Ascending aorta (tissue), 2 donors: Measurements from ENCODE around the gene HELT. TPM values are rescaled to one million over a fixed set of nuclear protein-coding genes. Genes with fewer than 3 reads are reported as not detected.
A peak's percentile ranks its signal among the peaks of the same experiment; 100 is the strongest.
"Not testable (repeated sequence)": the region's sequence is repeated elsewhere in the genome, so short reads cannot be mapped to it uniquely, and the experiment has no call there.

ENCODE experiments used
- DNase-seq, 2 donors: peaks; one replicate each; pipeline ENCODE4 v3.0.0-alpha.2; 2019; ENCODE audit warnings: low spot score in 2 of 2
- H3K27ac ChIP-seq, 2 donors: fragments of 200-600 bp; sonication (generic); one replicate each; pipeline ENCODE4 v1.5.1; 2016 to 2017; ENCODE audit warnings: mild to moderate bottlenecking in 1 of 2
- H3K27me3 ChIP-seq: fragments of 200-600 bp; sonication (generic); one replicate; pipeline ENCODE4 v1.5.1; 2017
- H3K36me3 ChIP-seq, 2 donors: fragments of 200-600 bp; sonication (generic); one replicate each; pipeline ENCODE4 v1.5.1; 2016
- H3K4me1 ChIP-seq, 2 donors: fragments of 200-600 bp; sonication (generic); one replicate each; pipeline ENCODE4 v1.5.1; 2016 to 2017; ENCODE audit warnings: mild to moderate bottlenecking in 1 of 2
- H3K4me3 ChIP-seq, 2 donors: fragments of 200-600 bp; sonication (generic); one replicate each; pipeline ENCODE4 v1.5.1; 2016 to 2017; ENCODE audit warnings: mild to moderate bottlenecking in 1 of 2
- H3K9me3 ChIP-seq, 2 donors: fragments of 200-600 bp; sonication (generic); one replicate each; pipeline ENCODE4 v1.5.1; 2016
- intact Hi-C: fragments of 100-400 bp; cut with DNase I; formaldehyde crosslinking; loops from one replicate; pipeline ENCODE4 v1.15.1; 2023
- total RNA-seq: library from RNA; depleted of rRNA; stranded (reverse); fragments of >200 nt; gene quantifications from one replicate; pipeline ENCODE4 v1.1.0, GENCODE V29; 2016
- TF ChIP-seq, protein P1 (sequence below), 3 experiments: fragments of 200-600 bp in 2 of 3; fragments of 450-650 bp in 1 of 3; sonication (generic) in 2 of 3; IDR thresholded peaks; one replicate each; pipeline ENCODE4 v1.5.1; 2016 to 2019; ENCODE audit warnings: antibody characterized with exemption in 3 of 3, mild to moderate bottlenecking in 1 of 3, moderate library complexity in 1 of 3

Gene HELT
- total RNA-seq, 1 donor from 2014 or later = not detected

DNA sequence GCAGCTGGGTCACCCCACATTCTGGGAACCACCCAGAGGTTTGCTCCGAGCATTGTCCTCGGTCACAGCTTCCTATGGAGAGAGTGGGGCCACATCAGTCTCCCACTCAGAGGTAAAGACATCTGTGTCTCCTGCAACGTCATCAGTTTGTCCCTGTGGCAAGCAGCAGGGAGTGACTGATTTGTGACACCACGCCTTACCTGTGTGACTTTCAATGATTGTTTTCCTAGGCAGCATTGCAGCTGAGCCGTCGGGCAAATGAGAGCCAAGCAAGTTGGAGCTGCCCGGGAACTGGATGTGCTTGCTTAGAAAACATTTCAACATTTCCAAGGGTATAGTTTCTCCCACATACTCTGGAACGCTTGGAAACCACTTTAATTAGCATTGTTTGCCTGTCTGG, 29.7 kb upstream of the HELT start:
- Histone ChIP-seq H3K4me3 (no peak overlapping the region), H3K9me3 (no peaks in the 10 kb centered on the region), H3K4me1 (no peaks in the 10 kb centered on the region), H3K36me3 (no peaks in the 10 kb centered on the region), H3K27ac (no peak overlapping the region), H3K27me3 (no peaks in the 10 kb centered on the region)
- intact Hi-C loops = no loop called here
- TF ChIP-seq, protein P1, sequence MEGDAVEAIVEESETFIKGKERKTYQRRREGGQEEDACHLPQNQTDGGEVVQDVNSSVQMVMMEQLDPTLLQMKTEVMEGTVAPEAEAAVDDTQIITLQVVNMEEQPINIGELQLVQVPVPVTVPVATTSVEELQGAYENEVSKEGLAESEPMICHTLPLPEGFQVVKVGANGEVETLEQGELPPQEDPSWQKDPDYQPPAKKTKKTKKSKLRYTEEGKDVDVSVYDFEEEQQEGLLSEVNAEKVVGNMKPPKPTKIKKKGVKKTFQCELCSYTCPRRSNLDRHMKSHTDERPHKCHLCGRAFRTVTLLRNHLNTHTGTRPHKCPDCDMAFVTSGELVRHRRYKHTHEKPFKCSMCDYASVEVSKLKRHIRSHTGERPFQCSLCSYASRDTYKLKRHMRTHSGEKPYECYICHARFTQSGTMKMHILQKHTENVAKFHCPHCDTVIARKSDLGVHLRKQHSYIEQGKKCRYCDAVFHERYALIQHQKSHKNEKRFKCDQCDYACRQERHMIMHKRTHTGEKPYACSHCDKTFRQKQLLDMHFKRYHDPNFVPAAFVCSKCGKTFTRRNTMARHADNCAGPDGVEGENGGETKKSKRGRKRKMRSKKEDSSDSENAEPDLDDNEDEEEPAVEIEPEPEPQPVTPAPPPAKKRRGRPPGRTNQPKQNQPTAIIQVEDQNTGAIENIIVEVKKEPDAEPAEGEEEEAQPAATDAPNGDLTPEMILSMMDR (IDR thresholded peaks at IDR 0.05) = no peak
- no peak for DNase-seq

DNA sequence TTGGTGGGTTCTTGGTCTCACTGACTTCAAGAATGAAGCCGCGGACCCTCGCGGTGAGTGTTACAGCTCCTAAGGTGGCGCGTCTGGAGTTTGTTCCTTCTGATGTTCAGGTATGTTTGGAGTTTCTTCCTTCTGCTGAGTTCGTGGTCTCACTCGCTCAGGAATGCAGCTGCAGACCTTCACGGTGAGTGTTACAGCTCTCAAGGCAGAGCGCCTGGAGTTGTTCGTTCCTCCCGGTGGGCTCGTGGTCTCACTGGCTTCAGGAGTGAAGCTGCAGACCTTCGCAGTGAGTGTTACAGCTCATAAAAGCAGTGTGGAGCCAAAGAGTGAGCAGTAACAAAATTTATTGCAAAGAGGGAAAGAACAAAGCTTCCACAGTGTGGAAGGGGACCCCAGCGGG, 29.0 kb upstream of the HELT start:
- H3K27ac ChIP-seq, DNase-seq, H3K9me3 ChIP-seq, H3K4me3 ChIP-seq, H3K36me3 ChIP-seq, H3K27me3 ChIP-seq, intact Hi-C loops, H3K4me1 ChIP-seq: not testable (repeated sequence)

DNA sequence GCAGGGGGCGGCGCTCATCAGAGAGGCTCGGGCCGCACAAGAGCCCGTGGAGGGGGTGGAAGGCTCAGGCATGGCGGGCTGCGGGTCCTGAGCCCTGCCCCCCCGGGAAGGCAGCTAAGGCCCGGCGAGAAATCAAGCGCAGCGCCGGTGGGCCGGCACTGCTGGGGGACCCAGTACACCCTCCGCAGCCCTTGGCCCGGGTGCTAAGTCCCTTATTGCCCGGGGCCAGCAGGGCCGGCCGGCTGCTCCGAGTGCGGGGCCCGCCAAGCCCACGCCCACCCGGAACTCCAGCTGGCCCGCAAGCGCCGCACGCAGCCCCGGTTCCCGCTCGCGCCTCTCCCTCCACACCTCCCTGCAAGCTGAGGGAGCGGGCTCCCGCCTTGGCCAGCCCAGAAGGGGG, 28.2 kb upstream of the HELT start:
- DNase-seq = peak in 1 of 2 donors; percentile 18
- H3K27ac ChIP-seq, H3K27me3 ChIP-seq, H3K36me3 ChIP-seq, H3K4me1 ChIP-seq, H3K4me3 ChIP-seq, H3K9me3 ChIP-seq, intact Hi-C loops: not testable (repeated sequence)

DNA sequence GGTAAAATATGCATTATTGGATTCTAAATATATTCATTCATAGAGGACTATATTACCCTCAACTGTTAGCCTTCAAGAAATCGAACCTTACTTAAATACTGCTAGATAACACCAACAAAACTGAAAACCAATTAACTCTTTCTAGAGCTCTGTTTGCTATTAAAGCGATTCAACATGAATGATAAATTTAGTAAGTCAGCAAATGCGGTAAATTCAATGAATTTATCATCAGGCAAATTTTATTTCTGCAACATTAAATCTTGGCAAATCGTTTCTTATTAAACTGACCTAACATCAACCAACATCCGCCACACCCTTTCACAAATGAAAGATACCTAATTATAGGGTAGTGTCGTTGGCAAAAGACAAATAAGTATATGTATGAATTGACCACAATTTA, 26.4 kb upstream of the HELT start:
- no peaks in the 10 kb centered on the region for H3K4me1 ChIP-seq
- TF ChIP-seq, protein P1 (IDR thresholded peaks at IDR 0.05) = no peak
- no peaks in the 10 kb centered on the region for H3K27me3 ChIP-seq
- DNase-seq = no peak
- no peak overlapping the region for H3K4me3 ChIP-seq
- no peak overlapping the region for H3K27ac ChIP-seq
- no peaks in the 10 kb centered on the region for H3K9me3 ChIP-seq
- intact Hi-C loops = no loop called here
- H3K36me3 ChIP-seq = no peaks in the 10 kb centered on the region

DNA sequence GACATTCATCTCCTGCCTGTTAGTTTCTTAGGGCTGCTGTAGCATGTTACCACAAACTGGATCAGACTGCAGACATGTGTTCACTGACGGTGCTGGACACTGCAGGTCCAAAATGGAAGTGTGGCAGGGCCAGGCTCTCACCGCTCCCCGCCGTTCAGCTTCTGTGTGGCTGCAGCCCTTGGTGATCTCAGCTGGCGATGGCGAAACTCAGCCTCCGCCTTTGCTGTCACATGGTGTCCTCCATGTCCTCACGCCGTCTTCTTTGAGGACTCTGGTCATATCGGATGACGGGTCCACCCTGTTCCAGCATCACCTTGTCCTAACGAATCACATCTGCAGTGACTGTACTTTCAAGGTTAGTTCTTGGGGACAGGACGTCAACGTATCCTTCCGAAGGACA, 25.9 kb upstream of the HELT start:
- intact Hi-C loops = no loop called here
- no peak overlapping the region for H3K4me3 ChIP-seq
- H3K27ac ChIP-seq = no peak overlapping the region
- H3K4me1 ChIP-seq = no peaks in the 10 kb centered on the region
- H3K9me3 ChIP-seq = no peaks in the 10 kb centered on the region
- no peaks in the 10 kb centered on the region for H3K36me3 ChIP-seq
- no peaks in the 10 kb centered on the region for H3K27me3 ChIP-seq
- TF ChIP-seq, protein P1 (IDR thresholded peaks at IDR 0.05) = no peak
- DNase-seq = no peak

DNA sequence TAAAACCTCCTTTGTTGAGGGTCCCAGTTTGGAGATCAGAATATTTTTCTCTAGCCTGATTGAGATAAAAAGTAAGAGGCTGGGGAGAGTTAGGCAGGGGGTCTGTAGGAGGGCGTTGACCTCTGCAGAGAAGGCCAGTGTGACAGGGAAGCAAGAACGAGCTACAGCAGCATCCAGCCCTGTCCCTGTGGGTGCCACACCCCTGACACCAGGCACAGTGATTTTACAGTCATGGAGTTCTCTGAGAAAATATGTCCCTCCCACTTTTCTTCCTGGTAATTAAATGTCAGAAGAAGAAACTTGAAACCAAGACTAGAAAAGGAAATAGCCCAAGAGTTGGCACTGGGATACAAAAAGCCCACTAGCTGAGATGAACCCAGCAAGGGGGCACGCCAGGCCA, 25.0 kb upstream of the HELT start:
- Histone ChIP-seq H3K36me3 (no peaks in the 10 kb centered on the region), H3K27ac (no peak overlapping the region), H3K27me3 (no peaks in the 10 kb centered on the region), H3K4me1 (no peaks in the 10 kb centered on the region), H3K9me3 (no peaks in the 10 kb centered on the region), H3K4me3 (no peak overlapping the region)
- intact Hi-C loops = no loop called here
- TF ChIP-seq, protein P1 (IDR thresholded peaks at IDR 0.05) = no peak
- no peak for DNase-seq

DNA sequence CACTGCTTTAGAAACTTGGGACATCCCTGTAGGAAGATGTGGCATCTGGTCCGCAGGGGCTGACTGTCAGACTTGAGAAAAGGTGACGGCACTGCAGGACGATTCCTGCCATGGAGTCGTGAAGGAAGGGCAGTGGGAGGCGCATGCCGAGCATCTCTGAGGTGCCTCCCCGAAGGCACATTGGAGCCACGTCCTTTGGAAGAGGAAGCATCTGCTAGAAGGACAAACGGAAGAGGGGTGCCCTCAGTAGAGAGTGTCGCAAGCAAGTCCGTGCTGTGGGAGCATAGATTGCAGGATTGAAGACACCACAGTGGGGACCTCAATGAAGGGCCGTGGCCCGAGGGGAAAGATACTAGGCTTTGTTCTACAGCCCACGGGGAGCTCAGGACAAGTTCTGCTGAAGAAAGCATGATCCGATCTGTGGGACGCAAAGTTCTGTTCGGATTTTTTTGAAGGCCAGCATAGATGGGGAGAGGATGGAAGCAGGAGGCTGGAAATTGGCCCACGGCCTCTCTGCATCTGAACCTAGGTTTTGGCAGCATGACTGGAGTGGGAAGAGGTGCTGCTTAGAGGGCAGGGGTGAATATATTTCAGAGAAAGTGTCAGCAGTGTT, 24.2 kb upstream of the HELT start:
- TF ChIP-seq, protein P1 (IDR thresholded peaks at IDR 0.05) = no peak
- DNase-seq = no peak
- intact Hi-C loops = no loop called here

More for the DNA sequence above, 24.2 kb upstream of the HELT start:
- Histone ChIP-seq H3K9me3 (no peaks in the 10 kb centered on the region), H3K4me3 (no peak overlapping the region), H3K27ac (no peak overlapping the region), H3K27me3 (no peaks in the 10 kb centered on the region), H3K36me3 (no peaks in the 10 kb centered on the region), H3K4me1 (no peaks in the 10 kb centered on the region)
